GM18951 (cell line): ENCODE data around the gene CCNK.

Source experiments
- POLR2A ChIP-seq: IDR thresholded peaks from 4 replicates; pipeline ENCODE4 v1.6.1; 2011; ENCODE audit warnings: mild to moderate bottlenecking; ENCODE audit not compliant: insufficient read length, insufficient read depth; ENCODE audit errors: extremely low read depth
- in situ Hi-C: fragments of 300-500 bp; cut with MboI; formaldehyde crosslinking; loops from one replicate; pipeline ENCODE4 v1.12.0; 2022; ENCODE audit warnings: low sequenced_read_pairs, mixed read lengths, inconsistent platforms; ENCODE audit not compliant: unreplicated experiment

The CCNK gene

DNA sequence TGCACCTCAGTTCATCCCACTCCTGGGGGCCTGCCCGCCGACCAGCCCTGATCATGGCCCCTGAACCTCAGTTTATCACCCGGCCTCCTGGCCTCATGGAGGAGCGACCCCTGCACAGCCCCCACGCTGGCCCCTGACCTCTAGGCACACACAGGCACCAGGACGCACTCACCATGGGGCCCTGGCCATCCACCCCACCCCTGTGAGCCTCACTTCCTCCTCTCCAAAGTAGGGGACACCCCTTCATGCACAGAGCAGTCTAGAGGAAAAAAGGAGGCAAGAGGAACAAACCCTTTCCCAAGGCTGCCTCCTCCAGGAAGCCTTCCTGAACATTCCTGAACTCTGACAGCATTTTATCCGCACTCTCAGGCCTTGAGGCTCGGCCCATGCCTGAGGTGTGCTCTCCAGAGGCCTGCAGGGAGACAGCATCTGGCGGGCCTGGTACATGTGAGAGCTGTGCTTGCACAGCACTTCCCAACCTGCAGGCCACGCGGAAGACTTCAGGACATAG is 39.4 kb downstream of the CCNK start:
- TF ChIP-seq POLR2A = no peak
- in situ Hi-C loops = loop anchor here (25.0 kb wide), 1 partner anchor 367 kb away; no protein-coding TSS in a partner anchor

DNA sequence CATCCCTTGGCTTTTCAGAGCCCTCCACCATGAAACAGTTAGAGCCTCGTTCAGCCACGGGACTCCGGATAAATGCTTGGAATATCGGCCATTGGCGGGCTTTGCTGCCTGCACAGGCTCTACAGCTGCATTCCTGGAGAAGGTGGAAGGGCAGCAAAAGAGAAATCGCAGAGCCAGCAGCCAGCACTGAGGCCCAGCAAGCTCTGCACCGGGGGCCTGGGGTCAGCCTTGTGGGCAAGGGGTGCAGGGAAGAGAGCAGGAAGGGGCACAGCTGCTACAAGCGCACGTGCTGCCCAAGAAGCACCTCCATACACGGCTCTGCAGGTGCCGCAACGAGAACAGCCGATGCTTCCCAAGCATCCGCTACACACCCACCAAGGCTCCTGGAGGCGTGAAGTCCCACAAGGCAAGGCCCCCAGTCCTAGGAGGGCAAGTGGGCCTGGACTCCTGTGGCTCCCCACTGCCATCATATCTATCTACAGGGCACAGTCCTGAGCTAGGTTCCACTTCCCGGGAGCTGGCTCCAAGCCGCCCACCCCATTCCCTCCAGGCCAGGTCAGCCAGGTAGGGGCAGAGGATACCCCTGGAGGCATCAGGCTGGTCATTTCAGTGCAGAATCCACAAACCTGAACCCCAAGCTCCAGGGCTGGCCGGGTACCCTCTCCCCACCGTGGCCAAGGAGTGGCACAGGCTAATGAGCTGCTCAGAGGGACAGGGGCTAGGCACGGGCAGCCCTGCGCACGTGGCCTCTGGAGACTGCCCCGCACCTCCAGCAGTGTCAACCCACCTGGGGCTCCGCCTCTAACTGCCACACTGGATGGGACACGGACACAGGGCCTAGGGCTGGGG is 40.2 kb downstream of the CCNK start:
- no peak for TF ChIP-seq POLR2A
- in situ Hi-C loops = loop anchor here (25.0 kb wide), 1 partner anchor 366 kb away; no protein-coding TSS in a partner anchor

DNA sequence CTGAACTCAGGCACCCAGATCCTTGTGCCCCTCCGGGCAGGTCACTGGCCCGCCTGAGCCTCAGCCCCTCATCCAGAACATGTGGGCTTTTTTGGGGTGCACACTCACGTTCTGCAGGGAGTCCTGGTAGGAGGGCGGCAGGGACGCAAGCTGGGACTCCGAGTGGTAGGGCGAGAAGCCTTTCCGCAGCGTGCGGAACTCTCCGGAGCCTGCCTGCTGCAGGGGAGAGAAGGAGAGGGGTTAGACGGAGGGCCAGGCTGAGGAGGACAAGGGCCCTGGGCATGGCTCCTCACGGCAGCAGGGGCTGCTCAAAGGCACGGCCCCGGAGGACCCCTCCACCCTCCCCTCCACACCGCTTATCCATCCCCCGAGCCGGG is 40.8 kb downstream of the CCNK start:
- TF ChIP-seq POLR2A = no peak
- in situ Hi-C loops = loop anchor here (25.0 kb wide), 1 partner anchor 365 kb away; no protein-coding TSS in a partner anchor

DNA sequence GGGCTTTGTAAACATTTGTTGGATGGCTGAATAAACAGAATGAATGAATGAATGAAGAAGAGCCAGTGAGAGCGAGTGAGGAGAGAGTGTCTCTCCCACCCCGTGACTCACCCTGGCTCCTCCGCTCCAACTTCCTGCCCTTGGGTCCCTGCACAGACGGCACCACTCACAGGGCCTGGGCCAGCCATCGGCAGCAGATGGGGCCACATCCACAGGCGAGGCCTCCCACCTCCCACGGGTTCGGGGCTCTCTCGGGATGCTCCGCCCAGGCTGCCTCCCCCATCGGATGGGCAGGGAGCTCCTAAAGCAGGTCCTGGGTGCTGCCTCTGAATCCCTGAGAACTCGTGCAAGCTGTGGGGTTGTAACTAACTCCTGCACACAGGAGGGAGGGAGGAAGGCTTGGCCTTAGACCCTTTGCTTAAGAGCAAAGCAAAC is 41.3 kb downstream of the CCNK start:
- no peak for TF ChIP-seq POLR2A
- in situ Hi-C loops = loop anchor here (25.0 kb wide), 1 partner anchor 365 kb away; no protein-coding TSS in a partner anchor

DNA sequence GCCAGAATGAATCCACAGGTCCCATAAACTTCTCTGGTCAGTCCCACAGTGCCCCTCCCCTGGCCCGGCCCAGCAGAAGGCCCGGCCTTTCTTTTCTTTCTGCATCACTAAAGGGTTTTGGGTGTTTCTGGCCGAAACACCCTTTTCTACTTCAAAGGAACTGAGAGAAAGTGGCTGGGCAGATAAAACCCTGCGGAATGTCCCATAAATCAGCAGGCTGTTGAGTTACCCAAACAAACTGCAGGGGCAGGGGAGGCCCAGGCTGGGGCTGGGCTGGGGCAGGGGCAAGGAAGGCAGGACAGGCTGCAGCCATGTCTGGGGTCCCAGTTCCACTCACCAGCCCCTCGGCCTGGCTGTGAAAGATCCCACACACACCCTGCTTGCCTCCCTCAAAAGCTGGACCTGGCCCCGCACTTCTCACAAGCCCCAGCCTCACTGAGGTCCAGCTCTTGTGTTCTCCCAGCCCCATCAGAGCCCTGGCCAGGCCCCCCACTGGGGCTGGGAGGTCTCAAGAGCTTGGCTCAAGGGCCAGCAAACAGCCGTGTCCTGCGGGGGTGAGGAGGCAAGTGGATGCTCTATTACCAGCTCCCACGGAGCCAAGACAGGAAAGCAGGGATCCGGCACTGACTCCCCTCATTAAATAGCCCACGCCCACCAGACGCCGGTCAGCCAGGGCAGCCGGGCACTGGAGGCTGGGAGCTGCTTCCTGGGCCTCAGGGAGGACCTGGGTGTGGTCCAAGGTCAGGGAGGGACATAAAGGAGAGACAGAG is 41.9 kb downstream of the CCNK start:
- no peak for TF ChIP-seq POLR2A
- in situ Hi-C loops = loop anchor here (25.0 kb wide), 1 partner anchor 364 kb away; no protein-coding TSS in a partner anchor

DNA sequence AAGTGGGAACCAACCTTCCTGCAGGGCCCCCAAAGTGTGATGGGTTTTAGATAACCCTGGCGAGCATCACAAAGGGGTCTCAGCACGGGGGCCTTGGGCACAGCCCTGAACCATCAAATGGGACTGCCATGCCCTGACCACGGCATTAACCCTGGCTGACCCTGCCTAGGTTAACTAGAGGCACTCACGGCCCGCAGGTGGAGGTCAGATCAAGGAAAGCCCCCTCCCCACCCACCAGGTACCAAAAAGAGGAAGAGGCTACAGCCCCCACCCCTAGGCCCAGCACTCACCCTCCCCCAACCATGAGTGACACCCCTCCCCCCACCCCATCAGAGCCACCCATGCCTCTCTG is 42.5 kb downstream of the CCNK start:
- no peak for TF ChIP-seq POLR2A
- in situ Hi-C loops = loop anchor here (25.0 kb wide), 1 partner anchor 364 kb away; no protein-coding TSS in a partner anchor

DNA sequence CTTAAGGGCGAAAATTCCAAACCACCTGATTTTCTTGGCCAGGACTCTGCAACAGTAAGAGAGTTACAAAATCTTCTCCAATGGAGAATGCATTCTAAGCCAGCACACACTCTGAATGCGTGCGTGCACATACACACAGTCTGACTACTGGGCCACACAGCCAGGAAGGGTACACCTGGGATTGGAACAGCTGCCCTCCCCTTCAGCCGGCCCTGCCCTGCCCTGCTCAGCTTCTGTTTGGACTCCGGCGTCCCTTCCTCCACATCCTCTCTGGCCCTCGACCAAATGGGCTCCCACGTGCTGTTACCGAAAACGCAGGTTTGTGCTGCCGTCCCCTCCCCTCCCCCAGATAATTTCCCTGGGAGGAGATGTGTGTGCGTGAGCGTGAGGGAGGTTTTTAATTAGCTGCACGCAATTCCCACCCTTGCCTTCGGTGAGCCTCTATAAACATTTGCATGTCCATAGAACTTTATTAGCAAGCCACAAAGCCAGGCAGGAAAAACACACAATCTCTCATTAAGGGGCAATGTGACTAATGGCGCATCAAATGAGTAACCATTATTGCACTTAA is 43.0 kb downstream of the CCNK start:
- TF ChIP-seq POLR2A = no peak
- in situ Hi-C loops = loop anchor here (25.0 kb wide), 1 partner anchor 363 kb away; no protein-coding TSS in a partner anchor

DNA sequence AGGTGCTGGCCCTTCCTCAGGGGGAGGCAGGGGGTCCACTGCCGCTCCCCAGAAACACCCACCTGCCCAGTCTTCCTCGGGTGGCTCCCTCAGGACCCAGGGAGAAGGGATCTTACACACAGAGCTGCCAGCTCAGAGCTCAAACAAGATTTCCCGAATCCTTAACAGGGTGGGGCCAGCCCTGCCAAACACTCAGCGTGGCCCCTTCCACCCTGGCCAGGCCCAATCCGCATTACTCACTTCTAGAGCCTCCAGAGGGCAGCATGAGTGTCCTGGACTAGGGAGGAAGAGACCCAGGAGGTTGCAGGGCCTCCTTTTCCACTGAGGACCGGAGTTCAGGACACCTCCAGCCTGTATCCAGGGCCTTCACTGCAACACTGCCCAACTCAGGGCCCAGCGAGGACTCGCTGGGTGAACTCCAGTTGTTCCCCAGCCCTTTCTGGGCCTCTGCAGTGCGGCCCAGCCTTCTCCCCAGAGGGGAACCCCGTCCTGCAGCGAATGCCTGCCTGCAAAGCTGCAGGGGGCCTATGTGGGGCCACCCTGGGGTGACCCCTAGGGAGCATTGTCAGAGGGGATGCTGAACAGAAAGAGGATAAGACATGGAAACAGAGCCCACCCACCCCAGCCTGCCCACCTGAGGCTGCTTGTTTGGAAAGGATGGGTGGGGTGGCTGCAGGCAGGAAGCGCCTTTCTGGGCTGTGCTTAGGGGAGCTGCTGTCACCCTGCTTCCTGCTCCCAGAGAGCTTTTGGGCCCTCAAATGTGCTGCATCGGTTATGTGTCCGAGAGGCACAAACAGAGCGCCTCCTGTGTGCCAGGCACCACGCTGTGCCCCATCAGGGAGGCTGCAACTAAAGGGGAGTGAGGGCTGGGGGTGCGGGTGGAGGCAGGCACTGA is 43.8 kb downstream of the CCNK start:
- in situ Hi-C loops = loop anchor here (25.0 kb wide), 1 partner anchor 362 kb away; no protein-coding TSS in a partner anchor
- no peak for TF ChIP-seq POLR2A

DNA sequence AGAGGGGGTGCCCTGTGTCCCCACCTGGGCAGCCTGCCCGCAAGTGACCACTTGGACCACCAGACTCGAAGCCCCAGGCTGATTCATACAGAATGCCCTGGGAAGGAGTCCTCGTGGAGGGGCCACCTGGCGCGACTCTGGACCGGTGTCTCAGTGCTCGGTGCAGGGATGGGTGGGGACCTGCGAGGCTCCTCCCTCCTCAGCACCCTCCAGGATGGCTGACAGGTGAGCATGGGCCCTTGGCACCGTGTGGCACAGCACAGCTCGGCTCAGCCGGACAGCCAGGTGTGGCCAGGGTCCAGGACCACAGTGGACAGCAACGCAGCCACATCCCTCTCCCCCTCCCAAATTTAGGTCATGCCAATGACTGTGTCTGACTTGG is 44.5 kb downstream of the CCNK start:
- no peak for TF ChIP-seq POLR2A
- in situ Hi-C loops = no loop called here

DNA sequence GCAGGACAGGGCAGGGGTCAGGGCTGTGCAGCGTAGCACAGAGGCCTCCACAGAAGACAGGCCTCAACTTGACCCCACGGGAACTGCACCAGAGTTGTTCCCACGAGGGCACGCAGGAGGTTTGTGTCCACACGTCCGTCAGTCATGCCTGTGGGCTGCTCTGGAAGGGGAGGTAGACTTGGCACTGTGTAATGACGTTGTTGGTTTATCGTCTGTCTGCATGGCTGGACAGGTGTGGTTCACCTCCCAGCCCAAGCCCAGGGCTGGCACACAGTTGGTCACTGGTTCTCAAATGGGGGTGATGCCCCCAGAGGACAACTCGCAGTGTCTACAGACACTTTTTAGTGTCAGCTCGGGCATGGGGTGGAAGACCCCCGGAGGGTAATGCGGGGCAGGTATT is 45.8 kb downstream of the CCNK start:
- TF ChIP-seq POLR2A = no peak
- in situ Hi-C loops = no loop called here

DNA sequence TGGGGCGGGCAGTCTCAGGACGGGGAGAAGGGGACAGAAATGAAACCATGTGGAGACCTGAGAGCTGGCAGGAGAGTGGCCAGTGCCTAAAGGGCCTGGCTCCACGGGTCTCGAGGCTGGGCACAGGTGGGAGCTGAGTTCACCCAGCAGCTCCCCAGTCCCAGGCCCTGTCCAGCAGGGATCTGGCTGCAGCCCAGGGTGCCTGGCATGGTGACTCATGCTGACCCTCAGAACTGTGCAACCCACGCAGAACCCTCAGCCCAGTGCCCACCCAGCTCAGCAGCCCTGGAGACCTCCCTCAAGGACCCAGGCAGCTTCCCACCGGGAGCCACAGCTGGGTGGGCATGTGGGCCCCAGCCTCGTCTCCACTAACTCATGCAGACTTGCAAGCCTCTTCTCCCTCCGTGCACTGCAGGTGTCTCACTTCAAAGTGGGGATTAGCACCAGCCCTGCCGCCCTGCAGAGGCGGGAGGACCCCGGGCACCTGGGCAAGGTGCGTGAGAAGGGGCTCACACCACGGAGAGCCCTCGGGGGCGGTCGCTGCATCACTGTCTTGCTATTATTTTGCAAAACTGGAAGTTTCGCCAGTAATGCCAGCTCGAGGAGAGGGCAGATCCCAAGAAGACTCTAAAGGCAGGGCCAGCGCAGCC is 46.3 kb downstream of the CCNK start:
- no peak for TF ChIP-seq POLR2A
- in situ Hi-C loops = no loop called here

DNA sequence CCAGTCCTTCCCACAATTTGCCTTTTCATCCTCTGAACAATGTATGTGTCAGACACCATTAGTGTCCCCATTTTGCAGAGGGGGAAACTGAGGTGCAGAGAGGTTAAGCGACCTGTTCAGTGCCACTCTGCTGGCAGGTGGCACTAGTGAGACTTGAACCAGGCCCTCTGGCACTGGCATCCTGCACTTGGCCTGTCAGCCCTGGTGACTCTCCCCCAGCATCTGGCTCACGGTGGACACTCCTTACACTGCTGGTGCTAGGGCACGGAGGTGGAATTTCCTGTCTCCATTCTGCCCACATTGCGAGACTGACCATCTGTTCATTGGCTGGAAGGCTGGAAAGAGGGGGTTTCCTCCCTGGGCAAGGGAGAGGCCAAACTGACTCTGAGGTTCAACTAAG is 48.7 kb downstream of the CCNK start:
- TF ChIP-seq POLR2A = no peak
- in situ Hi-C loops = no loop called here
